UCSD-AML1 (cell line): ENCODE results near the gene FBXO11.
"Not testable (repeated sequence)": the region's sequence is repeated elsewhere in the genome, so short reads cannot be mapped to it uniquely, and the experiment has no call there.

ENCODE experiments used
- DNase-seq: peaks from one replicate; lab custom pipeline; 2025; ENCODE audit not compliant: unreplicated experiment; lab: John Stamatoyannopoulos, UW

Gene FBXO11

GRCh38 chr2:47906157-47907038, at the start of gene FBXO11:
FBXO11 (minus strand) TSS chr2:47906498; CDS start chr2:47905720, 778 bp downstream.
- peak; percentile 95 for DNase-seq

GRCh38 chr2:47950340-47951301, 44.3 kb upstream of the FBXO11 start:
- no peak for DNase-seq

- no peak for DNase-seq
These were observed 40.3 kb upstream of the FBXO11 start for GRCh38 chr2:47946593-47946992.

- DNase-seq: no peak
These were observed 38.9 kb upstream of the FBXO11 start for GRCh38 chr2:47945046-47945781.

- DNase-seq: no peak
These were observed 35.6 kb upstream of the FBXO11 start for GRCh38 chr2:47941936-47942335.

- DNase-seq: no peak
These were observed 31.4 kb upstream of the FBXO11 start for GRCh38 chr2:47937677-47938076.

GRCh38 chr2:47935071-47935470, 28.8 kb upstream of the FBXO11 start:
- no peak for DNase-seq

GRCh38 chr2:47918043-47918442, 11.7 kb upstream of the FBXO11 start:
- DNase-seq: no peak

GRCh38 chr2:47917276-47917961, 11.1 kb upstream of the FBXO11 start:
- DNase-seq: no peak

- no peak for DNase-seq
These were observed 10.1 kb upstream of the FBXO11 start for GRCh38 chr2:47916412-47916811.

GRCh38 chr2:47910662-47911061, 4.4 kb upstream of the FBXO11 start:
- DNase-seq: not testable (repeated sequence)

- no peak for DNase-seq
These were observed 2.4 kb upstream of the FBXO11 start for GRCh38 chr2:47908682-47909081.

GRCh38 chr2:47907039-47907781, 912 bp upstream of the FBXO11 start:
- DNase-seq: no peak

GRCh38 chr2:47905386-47906156, 727 bp downstream of the FBXO11 start:
- DNase-seq: peak; percentile 75

- DNase-seq: no peak
These were observed 2.4 kb downstream of the FBXO11 start for GRCh38 chr2:47903781-47904490.

- DNase-seq: not testable (repeated sequence)
These were observed 4.4 kb downstream of the FBXO11 start for GRCh38 chr2:47901892-47902291.

- DNase-seq: no peak
These were observed 5.4 kb downstream of the FBXO11 start for GRCh38 chr2:47900857-47901256.
